HG03060 (cell line): ENCODE results near the gene MINDY4.

ENCODE experiments used
- ATAC-seq: cut with Tn5 transposase; IDR thresholded peaks from one replicate; pipeline ENCODE4 v1.9.1; 2021; ENCODE audit warnings: low read depth, moderate number of reproducible peaks; ENCODE audit not compliant: unreplicated experiment

MINDY4 gene

GRCh38 chr7:30869794-30870611 lies 98.8 kb downstream of the MINDY4 start:
- ATAC-seq, result no peak

GRCh38 chr7:30870821-30871518 lies 99.8 kb downstream of the MINDY4 start:
- ATAC-seq, result no peak

GRCh38 chr7:30871655-30872054 lies 100.4 kb downstream of the MINDY4 start:
- no peak for ATAC-seq

GRCh38 chr7:30873207-30873606 lies 102.0 kb downstream of the MINDY4 start:
- ATAC-seq, result no peak

GRCh38 chr7:30873656-30874055 lies 102.4 kb downstream of the MINDY4 start:
- ATAC-seq, result no peak

GRCh38 chr7:30874656-30875302 lies 103.6 kb downstream of the MINDY4 start:
- ATAC-seq, result no peak

- no peak for ATAC-seq
Measured at GRCh38 chr7:30877015-30877769, 106.0 kb downstream of the MINDY4 start.

GRCh38 chr7:30877993-30878392 lies 106.8 kb downstream of the MINDY4 start:
- ATAC-seq, result no peak

GRCh38 chr7:30879139-30880124 lies 108.2 kb downstream of the MINDY4 start:
- no peak for ATAC-seq

GRCh38 chr7:30880125-30880720 lies 109.0 kb downstream of the MINDY4 start:
- no peak for ATAC-seq

GRCh38 chr7:30880941-30881340 lies 109.7 kb downstream of the MINDY4 start:
- no peak for ATAC-seq

- ATAC-seq, result no peak
Measured at GRCh38 chr7:30881448-30881847, 110.2 kb downstream of the MINDY4 start.

GRCh38 chr7:30884881-30885280 lies 113.7 kb downstream of the MINDY4 start:
- ATAC-seq, result no peak

- ATAC-seq, result no peak
Measured at GRCh38 chr7:30886608-30887011, 115.4 kb downstream of the MINDY4 start.

- no peak for ATAC-seq
Measured at GRCh38 chr7:30887464-30887872, 116.3 kb downstream of the MINDY4 start.

GRCh38 chr7:30888747-30889146 lies 117.5 kb downstream of the MINDY4 start:
- no peak for ATAC-seq

GRCh38 chr7:30890226-30890625 lies 119.0 kb downstream of the MINDY4 start:
- no peak for ATAC-seq

GRCh38 chr7:30893357-30893756 lies 122.1 kb downstream of the MINDY4 start:
- no peak for ATAC-seq

GRCh38 chr7:30894009-30894408 lies 122.8 kb downstream of the MINDY4 start:
- no peak for ATAC-seq
